ENCODE measurements around the gene MT1H.
"Not testable (repeated sequence)": the region's sequence is repeated elsewhere in the genome, so short reads cannot be mapped to it uniquely, and the experiment has no call there.

MT1H gene

GRCh38 chr16:56715126-56715525 lies 45.5 kb downstream of the MT1H start:
- H3K27ac ChIP-seq = no peak overlapping the region
- no peak for DNase-seq
- H3K27me3 ChIP-seq (ENCODE audit: insufficient read depth, low read depth, severe bottlenecking) = no peaks in the 10 kb centered on the region
- no peaks in the 10 kb centered on the region for H3K9me3 ChIP-seq (ENCODE audit: severe bottlenecking)
- no peaks in the 10 kb centered on the region for H3K36me3 ChIP-seq
- no peak overlapping the region for H3K4me3 ChIP-seq (ENCODE audit: low read depth, low read length)
- TF ChIP-seq, protein P1, sequence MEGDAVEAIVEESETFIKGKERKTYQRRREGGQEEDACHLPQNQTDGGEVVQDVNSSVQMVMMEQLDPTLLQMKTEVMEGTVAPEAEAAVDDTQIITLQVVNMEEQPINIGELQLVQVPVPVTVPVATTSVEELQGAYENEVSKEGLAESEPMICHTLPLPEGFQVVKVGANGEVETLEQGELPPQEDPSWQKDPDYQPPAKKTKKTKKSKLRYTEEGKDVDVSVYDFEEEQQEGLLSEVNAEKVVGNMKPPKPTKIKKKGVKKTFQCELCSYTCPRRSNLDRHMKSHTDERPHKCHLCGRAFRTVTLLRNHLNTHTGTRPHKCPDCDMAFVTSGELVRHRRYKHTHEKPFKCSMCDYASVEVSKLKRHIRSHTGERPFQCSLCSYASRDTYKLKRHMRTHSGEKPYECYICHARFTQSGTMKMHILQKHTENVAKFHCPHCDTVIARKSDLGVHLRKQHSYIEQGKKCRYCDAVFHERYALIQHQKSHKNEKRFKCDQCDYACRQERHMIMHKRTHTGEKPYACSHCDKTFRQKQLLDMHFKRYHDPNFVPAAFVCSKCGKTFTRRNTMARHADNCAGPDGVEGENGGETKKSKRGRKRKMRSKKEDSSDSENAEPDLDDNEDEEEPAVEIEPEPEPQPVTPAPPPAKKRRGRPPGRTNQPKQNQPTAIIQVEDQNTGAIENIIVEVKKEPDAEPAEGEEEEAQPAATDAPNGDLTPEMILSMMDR (IDR thresholded peaks at IDR 0.05; ENCODE audit: low read depth, low read length) = no peak

DNA sequence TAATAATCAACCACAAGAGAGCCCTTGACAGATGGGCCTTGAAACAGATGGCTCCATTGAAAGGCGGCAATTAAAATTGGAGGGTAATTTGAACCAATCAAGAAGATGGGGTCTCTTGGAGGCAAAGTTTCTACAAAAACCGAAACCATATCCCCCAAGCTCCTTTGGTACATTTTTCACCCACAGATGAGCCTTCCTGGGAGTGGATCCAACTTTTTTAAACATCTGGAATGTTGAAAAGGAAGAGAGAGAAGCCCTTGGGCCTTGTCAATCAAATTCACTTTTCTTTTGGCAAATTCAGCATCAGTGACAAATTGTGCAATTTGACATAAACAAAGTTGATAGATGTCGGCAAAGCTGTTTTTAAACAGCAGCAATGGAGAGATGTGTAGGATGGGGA lies 47.1 kb downstream of the MT1H start:
- no peak for DNase-seq
- TF ChIP-seq, protein P1 (IDR thresholded peaks at IDR 0.05; ENCODE audit: low read depth, low read length) = no peak
- Histone ChIP-seq H3K36me3 (no peaks in the 10 kb centered on the region), H3K9me3 (ENCODE audit: severe bottlenecking) (no peaks in the 10 kb centered on the region), H3K27me3 (ENCODE audit: insufficient read depth, low read depth, severe bottlenecking) (no peaks in the 10 kb centered on the region), H3K4me3 (ENCODE audit: low read depth, low read length) (no peak overlapping the region), H3K27ac (no peak overlapping the region)

GRCh38 chr16:56717532-56717931 lies 47.9 kb downstream of the MT1H start:
- not testable (repeated sequence) for H3K4me3 ChIP-seq (ENCODE audit: low read depth, low read length); H3K27ac ChIP-seq; H3K36me3 ChIP-seq; DNase-seq; H3K9me3 ChIP-seq (ENCODE audit: severe bottlenecking); H3K27me3 ChIP-seq (ENCODE audit: insufficient read depth, low read depth, severe bottlenecking)
